Right ventricle myocardium superior (tissue), 1 donor: Measurements from ENCODE around the gene OR12D1. TPM values are rescaled to one million over a fixed set of nuclear protein-coding genes. Genes with fewer than 3 reads are reported as not detected.
"Not testable (repeated sequence)": the region's sequence is repeated elsewhere in the genome, so short reads cannot be mapped to it uniquely, and the experiment has no call there.

Source experiments
- ATAC-seq: fragments of 200-7000 bp; cut with Tn5 transposase; one replicate; pipeline ENCODE4 v1.9.1; 2020; ENCODE audit warnings: mild to moderate bottlenecking; ENCODE audit not compliant: poor library complexity
- DNase-seq: peaks from one replicate; pipeline ENCODE4 v3.0.0-alpha.2; 2020
- intact Hi-C: fragments of 100-400 bp; cut with DNase I; formaldehyde crosslinking; loops from one replicate; pipeline ENCODE4 v1.11.2; 2022
- long read RNA-seq: library from polyadenylated mRNA; unstranded; transcript quantifications from one replicate; pipeline ENCODE4 v2.0.0, GENCODE V29; 2021
- total RNA-seq: library from RNA; stranded (reverse); fragmentation: NEBNext Ultra II Directional; extraction: Animal tissue kit (Norgen Biotek cat#: 25700); gene quantifications from one replicate; pipeline ENCODE4 v1.2.1, GENCODE V29; 2021
- donor health status: DM: no; HTN: yes; CAD: no; lungs with severe emphysema.

The OR12D1 gene
- total RNA-seq: not detected
- long read RNA-seq: 0 reads

DNA sequence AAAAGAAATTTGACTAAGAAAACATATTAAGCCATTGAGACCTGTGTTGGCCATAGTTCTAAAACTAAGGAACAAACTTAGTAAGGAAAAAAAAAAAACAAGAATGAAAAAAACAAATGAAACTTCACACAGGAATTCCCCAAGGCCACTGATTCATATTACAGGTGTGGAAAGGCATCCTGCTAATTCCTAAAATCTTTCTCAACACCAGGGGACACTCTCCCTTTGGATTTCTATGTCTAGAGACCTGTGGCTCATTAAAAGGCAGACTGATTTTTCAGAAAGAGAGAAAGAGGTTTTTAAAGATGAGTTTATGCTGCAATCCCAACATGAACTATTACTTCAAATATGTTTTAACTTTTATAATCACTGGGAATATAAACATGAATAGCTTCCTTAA lies at the start of gene OR12D1:
OR12D1 (plus strand) TSS at position 341 of the 400 bp plus-strand sequence.
- intact Hi-C loops: no loop called here
- ATAC-seq (no peak), DNase-seq (no peak)

DNA sequence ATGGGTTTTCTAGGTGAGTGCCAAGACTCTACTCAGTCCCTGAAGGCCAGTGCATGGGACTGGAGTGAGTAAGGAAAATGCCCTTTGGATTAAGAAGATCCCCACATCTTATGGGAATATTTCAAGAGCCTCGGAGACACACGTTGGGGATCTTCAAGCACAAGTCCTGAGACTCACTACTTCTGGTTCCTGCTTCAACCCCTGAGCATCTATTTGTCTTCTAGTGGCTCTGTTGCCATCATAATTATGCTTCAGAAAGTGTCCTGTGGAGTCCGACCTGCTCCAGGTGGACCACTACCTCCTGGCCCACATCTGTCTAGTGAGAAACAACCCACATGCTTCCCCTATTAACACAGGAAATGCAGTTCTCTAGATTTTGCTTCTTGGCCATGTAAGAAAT lies 46.0 kb upstream of the OR12D1 start, which contains the start of gene OR5V1:
OR5V1 (minus strand) TSS at position 101 of the 400 bp plus-strand sequence. CDS start 12,670 bp downstream, outside the sequence.
- intact Hi-C loops: no loop called here
- DNase-seq (no peak), ATAC-seq (no peak)

GRCh38 chr6:29375191-29375590 lies 39.5 kb upstream of the OR12D1 start, which contains the start of gene OR12D3:
OR12D3 (minus strand) TSS chr6:29375291; CDS start chr6:29375287, 4 bp downstream.
- no peak for ATAC-seq
- intact Hi-C loops: no loop called here
- DNase-seq: no peak

- DNase-seq: no peak
- intact Hi-C loops: no loop called here
These were observed 38.7 kb upstream of the OR12D1 start for GRCh38 chr6:29376003-29376402.

DNA sequence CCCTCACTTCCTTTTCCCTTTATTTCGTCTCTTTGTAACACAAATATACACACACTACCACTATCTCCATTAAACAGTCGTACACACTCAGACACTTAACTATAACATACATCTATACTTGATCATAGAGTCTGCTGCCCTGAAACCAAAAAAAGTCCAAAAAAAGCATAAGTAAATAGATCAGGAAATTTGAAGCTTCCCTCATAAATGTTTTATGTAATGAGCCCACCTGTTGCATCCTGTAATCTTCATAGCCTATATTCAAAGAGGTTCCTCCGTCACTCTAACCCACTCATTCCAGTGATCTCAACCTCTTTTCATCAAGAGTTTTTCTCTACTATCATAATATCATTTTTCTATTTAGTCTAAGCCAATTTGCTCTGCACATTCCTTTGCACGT lies 26.2 kb upstream of the OR12D1 start:
- intact Hi-C loops: no loop called here
- DNase-seq (no peak), ATAC-seq (no peak)

More at GRCh38 chr6:29376003-29376402, 38.7 kb upstream of the OR12D1 start:
- no peak for ATAC-seq

DNA sequence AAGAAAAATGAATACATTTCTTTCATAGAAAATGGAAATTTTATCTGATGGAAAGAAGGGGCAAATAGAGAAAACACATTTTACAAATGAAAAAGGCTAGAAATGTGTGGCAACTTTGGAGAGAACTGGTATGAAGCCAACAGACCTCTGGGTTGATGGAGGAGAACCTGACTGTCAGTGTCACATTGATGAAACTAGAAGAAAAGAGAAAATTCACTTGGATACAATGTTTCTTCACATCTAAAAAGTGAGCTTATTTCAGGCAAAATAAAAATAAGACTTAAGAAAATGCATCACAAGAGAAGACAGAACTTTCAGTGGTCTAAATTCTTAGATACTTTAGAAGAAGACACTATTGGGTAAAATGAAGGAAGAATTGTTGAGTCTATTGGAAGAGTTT lies 19.4 kb upstream of the OR12D1 start, which contains the start of gene OR12D2:
OR12D2 (plus strand) TSS at position 301 of the 400 bp plus-strand sequence. CDS start 1,069 bp downstream, outside the sequence.
- ATAC-seq: no peak
- intact Hi-C loops: no loop called here
- no peak for DNase-seq

DNA sequence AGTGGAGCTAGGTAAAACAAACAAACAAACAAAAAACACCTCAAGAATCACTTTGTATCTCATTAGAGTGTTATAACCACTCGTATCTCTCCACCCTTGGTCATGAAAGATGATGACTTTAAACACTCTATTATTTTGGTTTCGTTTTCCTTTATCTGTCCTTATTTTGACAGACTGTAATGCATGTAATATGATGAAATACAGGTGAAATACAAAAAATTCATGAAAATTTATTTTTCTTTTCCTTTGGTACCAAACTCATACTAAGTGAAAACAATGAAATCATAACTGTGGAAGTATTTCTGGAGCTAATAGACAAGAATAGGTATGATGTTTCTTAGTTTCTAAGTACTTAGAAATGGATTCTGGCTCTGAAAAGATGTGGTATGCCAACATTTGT lies 15.2 kb upstream of the OR12D1 start:
- intact Hi-C loops: no loop called here
- no peak for ATAC-seq
- no peak for DNase-seq

DNA sequence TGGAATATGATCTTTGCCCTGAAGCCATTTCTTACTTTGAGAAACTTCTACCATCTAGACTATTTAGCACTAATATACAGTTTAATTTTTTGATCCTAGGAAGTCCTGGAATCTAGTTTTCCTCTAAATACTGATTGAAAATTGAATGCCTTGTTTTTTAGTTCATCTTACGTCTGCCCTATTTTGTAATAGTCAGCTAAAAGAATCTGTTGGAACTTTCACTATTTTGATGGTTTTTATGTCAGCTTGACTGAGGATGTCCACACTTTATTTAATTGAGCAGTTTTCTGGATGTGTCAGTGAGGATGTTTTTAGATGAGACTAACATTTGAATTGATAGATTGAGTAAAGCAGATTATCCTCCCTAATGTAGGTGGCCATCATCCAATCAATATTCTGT lies 10.9 kb upstream of the OR12D1 start:
- ATAC-seq: no peak
- no peak for DNase-seq
- intact Hi-C loops: no loop called here

DNA sequence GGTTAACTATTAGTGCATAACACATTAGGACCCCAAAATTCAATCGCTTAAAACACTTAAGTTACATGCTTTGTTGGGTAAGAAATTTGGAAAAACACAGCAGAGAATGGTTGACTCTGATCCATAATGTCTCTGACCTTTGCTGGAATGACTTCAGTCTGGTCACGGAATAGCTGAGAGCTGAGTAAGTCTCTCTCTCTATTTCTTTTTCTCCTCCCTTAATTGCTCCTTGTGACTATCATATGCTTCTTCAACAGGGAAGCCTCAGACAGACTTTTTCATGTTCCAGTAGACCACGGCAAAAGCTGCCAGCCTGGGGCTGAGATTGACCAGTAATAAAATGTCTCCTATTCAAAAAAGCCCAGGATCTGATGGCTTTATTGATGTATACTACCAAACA lies 4.8 kb downstream of the OR12D1 start:
- DNase-seq (no peak), ATAC-seq (no peak)
- intact Hi-C loops: no loop called here

DNA sequence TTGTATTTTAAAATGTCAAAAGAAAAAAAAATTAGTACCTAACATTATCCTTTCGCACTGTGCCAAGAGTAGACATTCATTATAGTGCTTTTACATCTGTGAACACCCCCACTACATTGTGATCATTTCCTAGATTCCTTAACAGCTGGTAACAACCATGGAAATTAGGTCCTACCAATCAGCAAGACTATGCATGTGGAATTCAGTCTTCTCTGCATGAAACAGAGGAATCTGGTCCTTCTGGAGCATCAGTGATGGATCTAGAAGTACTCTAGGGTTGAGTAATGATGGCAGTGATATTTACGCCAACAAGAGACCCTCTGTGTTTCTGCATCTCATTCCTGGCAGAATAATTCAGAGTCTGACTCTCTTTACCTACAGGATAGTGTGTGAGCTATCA lies 9.4 kb downstream of the OR12D1 start:
- ATAC-seq (no peak), DNase-seq (no peak)
- intact Hi-C loops: no loop called here

- DNase-seq (no peak), ATAC-seq (no peak)
- intact Hi-C loops: no loop called here
These were observed 9.8 kb downstream of the OR12D1 start for GRCh38 chr6:29424575-29424974.

- intact Hi-C loops: no loop called here
- ATAC-seq (no peak), DNase-seq (no peak)
These were observed 10.3 kb downstream of the OR12D1 start for GRCh38 chr6:29425075-29425474.

- intact Hi-C loops: no loop called here
- DNase-seq: no peak
- ATAC-seq: no peak
These were observed 11.9 kb downstream of the OR12D1 start for GRCh38 chr6:29426654-29427053.

- ATAC-seq, DNase-seq, intact Hi-C loops: not testable (repeated sequence)
These were observed 22.0 kb downstream of the OR12D1 start for GRCh38 chr6:29436730-29437129.

DNA sequence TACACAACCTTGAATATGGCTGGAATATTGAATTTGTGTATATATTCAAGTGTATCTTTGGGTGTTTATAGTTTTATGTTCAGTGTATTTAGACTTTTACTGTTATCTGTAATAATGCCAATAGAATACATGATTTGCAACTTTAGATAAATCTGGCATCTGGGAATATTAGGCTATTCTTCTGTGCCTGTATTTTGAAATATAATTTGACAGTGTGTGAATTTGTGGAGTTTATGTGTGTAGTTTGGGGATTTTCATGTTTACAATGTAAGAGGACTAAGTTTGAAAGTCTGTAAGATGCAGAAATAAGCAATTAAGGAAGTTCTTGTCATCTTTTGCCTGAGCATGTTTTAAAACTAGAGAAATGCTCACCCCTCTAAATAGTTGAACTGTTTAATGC lies 24.3 kb downstream of the OR12D1 start, which contains the start of gene OR10C1:
OR10C1 (plus strand) TSS at position 301 of the 400 bp plus-strand sequence. CDS start 710 bp downstream, outside the sequence.
- intact Hi-C loops: no loop called here
- DNase-seq (no peak), ATAC-seq (no peak)

DNA sequence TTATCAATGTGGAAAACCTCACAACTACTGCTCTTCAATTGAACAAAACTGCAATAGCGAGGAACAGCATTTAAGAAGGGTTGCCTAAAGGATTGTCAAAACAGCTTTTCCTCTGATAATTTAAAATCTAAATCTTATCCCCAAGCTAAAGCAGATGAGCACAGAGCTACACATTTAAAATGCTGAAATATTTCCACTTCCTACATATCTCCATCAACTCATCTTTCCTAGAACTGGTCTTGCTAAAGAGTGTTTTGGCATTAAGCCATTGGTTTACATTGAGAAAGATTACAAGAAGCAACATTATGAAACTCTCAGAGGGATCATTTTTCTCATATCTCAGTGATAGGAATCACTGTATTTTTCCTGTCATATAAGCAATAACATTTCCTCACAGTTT lies 28.0 kb downstream of the OR12D1 start:
- no peak for DNase-seq
- intact Hi-C loops: no loop called here
- no peak for ATAC-seq

DNA sequence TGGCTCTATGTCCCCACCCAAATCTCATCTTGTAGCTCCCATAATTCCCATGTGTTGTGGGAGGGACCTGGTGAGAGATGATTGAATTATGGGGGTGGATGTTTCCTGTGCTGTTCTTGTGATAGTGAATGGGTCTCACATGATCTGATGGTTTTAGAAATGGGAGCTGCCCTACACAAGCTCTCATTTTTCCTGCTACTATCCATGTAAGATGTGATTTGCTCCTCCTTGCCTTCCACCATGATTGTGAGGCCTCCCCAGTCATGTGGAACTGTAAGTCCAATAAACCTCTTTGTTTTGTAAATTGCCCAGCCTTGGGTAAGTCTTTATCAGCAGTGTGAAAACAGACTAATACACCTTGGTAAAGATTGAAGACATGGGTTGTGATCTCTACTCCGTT lies 29.3 kb downstream of the OR12D1 start:
- intact Hi-C loops, ATAC-seq, DNase-seq: not testable (repeated sequence)

GRCh38 chr6:29447670-29448069 lies 32.9 kb downstream of the OR12D1 start:
- ATAC-seq: no peak

GRCh38 chr6:29451471-29452193 lies 36.9 kb downstream of the OR12D1 start:
- DNase-seq: no peak
- intact Hi-C loops: no loop called here
- no peak for ATAC-seq

More at GRCh38 chr6:29447670-29448069, 32.9 kb downstream of the OR12D1 start:
- DNase-seq: no peak
- intact Hi-C loops: no loop called here

- ATAC-seq: no peak
- intact Hi-C loops: no loop called here
- no peak for DNase-seq
These were observed 42.2 kb downstream of the OR12D1 start, which contains the start of the genes OR11A1 and OR2H1 for GRCh38 chr6:29456971-29457370. OR11A1 (minus strand) TSS chr6:29457071; CDS start chr6:29427641, 29,430 bp downstream. OR2H1 (plus strand) TSS chr6:29457155; CDS start chr6:29461770, 4,615 bp downstream.
